HL-60/S4 (cell line): ENCODE measurements around the gene HEXD.
"Not testable (repeated sequence)": the region's sequence is repeated elsewhere in the genome, so short reads cannot be mapped to it uniquely, and the experiment has no call there.

Source experiments
- in situ Hi-C: fragments of 300-500 bp; cut with MboI; formaldehyde crosslinking; loops from 2 replicates; pipeline ENCODE4 v1.14.3; 2022; ENCODE audit warnings: low sequenced_read_pairs

Gene HEXD

DNA sequence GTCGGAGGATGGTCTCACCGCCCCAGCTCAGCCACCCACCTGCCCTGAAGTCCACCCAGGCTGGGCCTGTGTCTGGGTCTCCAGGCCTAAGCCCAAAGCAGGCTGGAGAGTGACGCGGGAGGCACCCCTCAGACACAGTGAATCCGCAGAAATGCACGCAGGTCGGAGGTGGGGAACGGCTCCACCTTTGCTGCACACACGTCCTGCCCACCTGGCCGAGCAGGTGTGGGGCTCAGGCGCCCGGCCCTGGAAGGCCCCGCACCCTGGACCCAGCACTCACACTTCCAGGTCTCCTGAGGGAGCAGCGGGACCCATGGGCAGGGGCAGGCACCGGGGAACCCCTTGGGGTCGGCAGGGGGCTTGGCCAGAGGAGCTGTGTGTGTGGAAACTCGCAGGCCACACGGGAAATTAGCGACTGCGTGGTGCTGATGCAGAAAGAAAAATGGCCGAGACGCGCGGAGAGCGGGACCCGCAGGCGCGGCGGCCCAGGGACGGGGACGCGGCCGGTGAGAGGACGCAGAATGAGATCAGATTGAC, 21.8 kb downstream of the HEXD start:
- in situ Hi-C loops, result no loop called here

DNA sequence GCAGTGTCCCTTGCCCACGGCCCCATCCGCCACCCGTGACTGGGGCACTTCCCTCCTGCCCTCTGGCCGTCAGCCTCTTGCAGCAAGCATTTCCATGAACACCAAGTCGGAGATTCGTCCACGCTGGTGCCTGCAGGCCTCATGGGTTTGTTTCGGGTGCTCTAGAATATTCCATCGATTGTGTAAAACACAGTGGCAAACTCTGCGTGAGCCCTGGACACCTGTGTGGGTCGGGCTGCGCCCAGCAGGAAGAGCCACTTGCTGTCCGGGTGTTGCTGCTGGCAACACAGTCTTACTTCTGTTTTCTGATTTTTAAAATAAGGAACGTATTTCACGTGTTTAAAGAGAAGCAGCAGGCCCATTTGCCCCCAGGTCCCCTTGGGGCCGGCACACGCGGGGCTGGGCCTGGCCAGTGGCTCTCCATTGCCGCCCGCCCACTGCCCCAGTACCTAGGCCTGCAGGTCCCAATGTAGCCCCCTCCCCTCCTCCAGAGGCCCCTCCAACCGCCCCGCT, 22.4 kb downstream of the HEXD start:
- in situ Hi-C loops, result no loop called here

DNA sequence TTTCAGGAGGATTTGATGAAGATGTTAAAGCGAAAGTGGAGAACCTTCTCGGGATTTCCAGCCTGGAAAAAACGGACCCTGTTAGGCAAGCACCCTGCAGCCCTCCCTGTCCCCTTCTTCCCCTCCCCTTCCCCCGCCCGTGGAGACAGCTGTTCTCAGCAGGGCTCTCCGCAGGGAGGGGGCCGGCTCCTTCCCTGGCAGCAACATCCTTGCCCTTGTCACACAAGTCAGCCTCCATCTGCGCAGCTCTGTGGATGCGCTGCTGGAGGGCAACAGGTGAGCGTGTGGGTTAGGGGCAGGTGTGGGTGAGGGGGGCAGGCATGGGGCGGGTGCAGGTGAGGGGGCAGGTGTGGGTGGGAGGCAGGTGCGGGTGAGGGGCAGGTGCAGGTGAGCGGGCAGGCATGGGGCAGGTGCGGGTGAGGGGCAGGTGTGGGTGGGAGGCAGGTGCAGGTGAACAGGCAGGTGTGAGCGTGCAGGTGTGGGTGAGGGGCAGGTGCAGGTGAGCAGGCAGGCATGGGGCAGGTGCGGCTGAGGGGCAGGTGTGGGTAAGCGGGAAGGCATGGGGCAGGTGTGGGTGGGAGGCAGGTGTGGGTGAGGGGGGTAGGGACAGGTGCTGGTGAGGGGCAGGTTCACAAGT, 23.0 kb downstream of the HEXD start:
- in situ Hi-C loops, result no loop called here

DNA sequence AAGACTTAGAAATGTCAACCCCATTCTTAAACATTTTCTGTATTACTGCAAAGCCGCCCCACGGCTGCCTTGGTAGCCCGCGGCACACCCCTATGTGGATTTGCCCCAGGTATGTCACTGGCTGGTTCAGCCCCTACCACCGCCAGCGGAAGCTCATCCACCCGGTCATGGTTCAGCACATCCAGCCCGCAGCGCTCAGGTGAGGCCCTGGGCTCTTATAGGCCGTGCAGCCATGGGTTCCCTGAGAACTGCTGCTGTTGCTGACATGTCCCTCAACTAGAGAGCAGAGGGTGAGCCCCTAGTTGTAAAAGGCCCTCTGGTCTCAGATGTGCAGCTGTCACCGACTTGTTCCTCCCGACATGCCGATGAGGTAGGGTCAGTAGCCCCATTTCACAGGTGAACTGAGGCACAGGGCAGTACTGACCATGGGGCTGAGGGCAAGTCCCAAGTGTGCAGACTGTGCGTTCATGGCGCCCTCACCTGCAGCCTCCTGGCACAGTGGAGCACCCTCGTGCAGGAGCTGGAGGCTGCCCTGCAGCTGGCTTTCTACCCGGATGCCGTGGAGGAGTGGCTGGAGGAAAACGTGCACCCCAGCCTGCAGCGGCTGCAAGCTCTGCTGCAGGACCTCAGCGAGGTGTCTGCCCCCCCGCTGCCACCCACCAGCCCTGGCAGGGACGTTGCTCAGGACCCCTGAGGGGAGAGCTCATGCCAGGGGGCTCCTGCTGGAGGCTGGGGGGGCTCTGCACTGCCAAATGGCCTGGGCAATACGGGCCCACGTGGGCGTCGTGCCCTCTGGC, 23.7 kb downstream of the HEXD start:
- in situ Hi-C loops, result no loop called here

- in situ Hi-C loops, result no loop called here
Observed at GRCh38 chr17:82442643-82443464, 24.7 kb downstream of the HEXD start.

GRCh38 chr17:82443465-82444283, 25.5 kb downstream of the HEXD start:
- in situ Hi-C loops, result no loop called here

- in situ Hi-C loops, result no loop called here
Observed at GRCh38 chr17:82444284-82444893, 26.2 kb downstream of the HEXD start.

- in situ Hi-C loops, result no loop called here
Observed at GRCh38 chr17:82444941-82445521, 26.9 kb downstream of the HEXD start.

DNA sequence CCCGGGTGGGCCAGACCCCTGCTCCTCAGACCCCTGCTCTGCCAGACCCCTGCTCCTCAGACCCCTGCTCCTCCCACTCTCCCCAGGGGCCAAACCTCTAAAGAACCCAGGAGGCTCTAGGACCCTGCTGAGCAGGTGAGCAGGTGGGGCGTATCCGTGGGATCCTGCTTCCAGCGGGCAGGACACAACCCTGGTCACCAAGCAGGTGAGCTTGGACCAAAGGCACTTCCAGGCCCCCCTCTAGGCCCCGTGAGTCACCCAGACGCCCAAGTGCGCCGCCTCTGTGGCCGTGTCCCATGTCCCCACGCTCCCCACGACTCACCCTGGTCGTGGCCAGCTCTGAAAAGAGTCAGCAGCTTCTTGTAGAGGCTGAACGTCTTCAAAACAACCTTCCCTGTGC, 27.4 kb downstream of the HEXD start:
- in situ Hi-C loops, result no loop called here

DNA sequence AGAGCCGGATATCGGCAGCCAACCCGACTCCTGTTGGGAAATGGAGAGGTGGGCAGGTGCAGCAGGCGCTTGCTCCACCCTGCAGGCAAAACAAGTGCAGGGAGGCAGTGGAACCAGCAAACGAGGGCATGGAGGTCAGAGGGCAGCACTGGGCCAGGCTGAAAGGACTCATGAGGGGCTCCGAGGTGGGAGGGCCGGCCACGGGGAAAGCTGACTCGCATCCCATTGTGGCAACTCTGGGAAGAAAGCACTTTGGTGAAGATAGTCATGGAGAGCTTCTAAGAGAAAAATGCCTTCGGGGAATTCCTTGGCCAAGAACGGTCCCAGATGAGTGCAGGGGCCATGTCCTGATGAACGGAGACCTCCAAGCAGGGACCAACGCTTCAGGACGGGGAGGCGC, 28.0 kb downstream of the HEXD start:
- in situ Hi-C loops, result no loop called here

- in situ Hi-C loops, result no loop called here
Observed at GRCh38 chr17:82446649-82447048, 28.5 kb downstream of the HEXD start.

DNA sequence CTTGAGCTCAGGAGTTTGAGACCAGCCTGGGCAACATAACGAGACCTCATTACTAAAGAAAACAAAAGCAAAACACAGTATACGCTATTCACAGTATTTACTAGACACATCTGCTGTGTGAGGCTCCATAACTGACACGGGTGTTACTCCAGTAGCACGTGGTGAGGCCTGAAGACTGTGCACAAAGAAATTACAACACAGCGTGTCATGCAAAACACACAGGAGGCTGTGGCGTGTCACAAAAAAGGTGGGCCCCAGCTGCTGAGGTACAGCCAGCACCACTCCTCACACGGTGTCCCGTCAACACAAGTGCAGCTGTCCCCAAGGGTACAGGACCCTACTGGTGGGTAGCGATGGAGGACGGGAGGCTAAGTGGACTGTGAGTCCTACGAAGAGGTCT, 29.7 kb downstream of the HEXD start:
- in situ Hi-C loops, result no loop called here

DNA sequence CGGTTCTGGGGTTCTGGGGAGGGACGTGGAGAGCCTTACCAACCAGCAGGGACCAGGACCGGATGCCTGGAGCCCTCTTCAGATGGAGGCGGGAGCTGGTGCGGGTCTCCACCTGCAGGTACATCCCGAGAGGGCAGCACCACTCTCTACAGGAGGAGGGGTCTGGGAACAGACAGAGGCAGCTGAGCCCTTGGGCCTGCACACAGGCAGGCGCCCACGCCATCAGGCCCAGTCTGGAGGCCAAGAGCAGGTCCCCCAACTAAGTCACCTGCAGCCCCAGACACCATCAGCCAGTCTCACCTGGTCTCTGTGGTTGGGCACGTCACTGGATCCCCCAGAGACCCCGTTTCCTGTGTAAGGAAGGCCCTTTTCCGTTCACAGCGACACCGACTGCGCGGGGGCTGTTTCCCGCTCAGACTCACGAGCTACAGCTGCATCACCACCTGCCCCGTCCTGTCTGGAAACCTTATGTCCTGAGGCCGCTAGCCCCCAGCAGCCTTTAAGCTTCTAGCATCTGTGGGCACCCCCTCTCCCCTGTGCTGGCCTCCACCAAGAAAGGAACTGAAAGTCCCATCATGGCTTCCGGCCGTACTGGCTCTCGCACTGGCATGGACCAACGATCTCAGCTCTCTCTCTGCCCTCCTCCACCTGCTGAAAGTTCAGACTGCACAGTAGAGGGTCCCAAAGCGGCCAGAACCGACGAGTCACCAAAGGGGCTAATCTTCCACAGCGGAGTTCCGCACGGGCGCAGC, 31.2 kb downstream of the HEXD start:
- in situ Hi-C loops, result no loop called here

- in situ Hi-C loops, result no loop called here
Observed at GRCh38 chr17:82449883-82450356, 31.8 kb downstream of the HEXD start.

DNA sequence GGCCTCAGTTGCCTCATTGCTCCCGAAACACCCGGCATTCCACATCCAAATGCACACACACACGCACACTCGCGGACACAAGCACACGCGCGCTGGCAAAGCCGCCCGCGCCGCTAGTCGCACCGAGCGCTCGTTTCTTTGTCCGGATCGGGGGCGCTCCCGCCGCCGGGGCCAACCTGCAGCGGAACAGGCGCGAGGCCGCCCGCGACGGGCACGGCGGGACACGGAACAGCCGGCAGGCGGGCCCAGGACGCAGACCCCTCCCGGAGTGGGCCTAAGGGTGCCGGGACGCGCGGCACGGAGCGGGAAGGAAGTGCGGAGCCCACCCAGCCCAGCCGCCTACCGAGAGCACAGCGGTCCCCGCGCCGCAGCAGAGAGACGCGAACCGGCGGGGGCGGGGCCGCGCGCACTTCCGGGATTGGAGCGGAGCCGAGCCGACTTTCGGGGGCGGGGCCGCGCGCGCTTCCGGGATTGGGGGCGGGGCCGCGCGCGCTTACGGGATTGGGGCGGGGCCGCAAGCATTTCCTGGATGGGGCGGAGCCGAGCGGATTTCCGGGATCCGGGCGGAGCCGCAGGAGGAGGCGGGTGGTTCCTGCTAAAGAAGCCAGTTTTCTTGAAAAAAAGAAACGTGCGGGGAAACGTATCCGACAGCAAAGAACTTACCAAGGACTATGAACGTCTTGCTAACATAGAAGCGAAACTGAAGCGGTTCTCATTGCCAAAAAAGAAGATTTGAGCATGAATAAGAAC, 32.4 kb downstream of the HEXD start, which contains the start of gene CYBC1:
TSS of gene CYBC1 (minus strand) at position 396 of the 750 bp plus-strand sequence. CDS start 1,498 bp downstream, outside the sequence.
- in situ Hi-C loops, result no loop called here

- in situ Hi-C loops, result no loop called here
Observed at GRCh38 chr17:82452162-82452561, 34.0 kb downstream of the HEXD start.

DNA sequence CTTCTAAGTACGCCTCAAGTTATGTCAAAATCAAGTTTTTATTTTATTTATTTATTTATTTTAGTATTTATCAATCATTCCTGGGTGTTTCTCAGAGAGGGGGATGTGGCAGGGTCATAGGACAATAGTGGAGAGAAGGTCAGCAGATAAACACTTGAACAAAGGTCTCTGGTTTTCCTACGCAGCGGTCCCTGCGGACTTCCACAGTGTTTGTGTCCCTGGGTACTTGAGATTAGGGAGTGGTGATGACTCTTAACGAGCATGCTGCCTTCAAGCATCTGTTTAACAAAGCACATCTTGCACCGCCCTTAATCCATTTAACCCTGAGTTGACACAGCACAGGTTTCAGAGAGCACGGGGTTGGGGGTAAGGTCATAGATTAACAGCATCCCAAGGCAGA, 35.0 kb downstream of the HEXD start:
- in situ Hi-C loops, result not testable (repeated sequence)

GRCh38 chr17:82453706-82454105, 35.6 kb downstream of the HEXD start:
- in situ Hi-C loops, result not testable (repeated sequence)
